Stimulated activated CD4-positive, alpha-beta T cell treated with anti-CD3 and anti-CD28 coated beads, Interleukin-2, amount 100 ng/mL, for 48 hours (primary cell): ENCODE measurements around the gene VSIG8.

ENCODE experiments used
- DNase-seq, 2 donors: peaks; one replicate each; pipeline ENCODE4 v3.0.0-alpha.2; 2020

The VSIG8 gene

DNA sequence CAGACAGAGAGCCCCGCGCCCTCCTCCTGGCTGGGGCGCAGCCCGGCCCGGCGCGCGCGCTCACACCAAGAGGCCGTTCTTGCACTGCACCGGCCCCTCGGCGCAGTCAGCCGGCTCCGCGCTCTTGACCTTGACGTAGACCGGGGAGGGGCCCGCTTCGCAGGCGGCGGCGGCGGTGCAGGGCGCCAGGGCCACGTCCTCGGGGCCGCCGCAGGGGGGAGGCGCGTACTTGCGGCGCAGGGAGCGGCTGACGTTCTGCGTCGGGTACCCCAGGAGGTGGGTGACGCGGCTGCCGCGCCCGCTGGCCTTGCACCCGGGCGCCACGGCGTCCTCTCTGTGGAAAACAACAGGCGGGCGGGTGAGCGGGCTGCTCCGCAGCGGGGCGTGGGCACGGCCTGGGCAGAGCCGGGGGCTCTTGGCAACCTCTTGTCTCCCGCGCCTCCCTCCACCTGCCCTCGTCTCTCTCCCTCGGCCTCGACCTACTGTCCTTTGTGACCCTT is 7.7 kb downstream of the VSIG8 start:
- DNase-seq: peak; percentile 65 to 72

DNA sequence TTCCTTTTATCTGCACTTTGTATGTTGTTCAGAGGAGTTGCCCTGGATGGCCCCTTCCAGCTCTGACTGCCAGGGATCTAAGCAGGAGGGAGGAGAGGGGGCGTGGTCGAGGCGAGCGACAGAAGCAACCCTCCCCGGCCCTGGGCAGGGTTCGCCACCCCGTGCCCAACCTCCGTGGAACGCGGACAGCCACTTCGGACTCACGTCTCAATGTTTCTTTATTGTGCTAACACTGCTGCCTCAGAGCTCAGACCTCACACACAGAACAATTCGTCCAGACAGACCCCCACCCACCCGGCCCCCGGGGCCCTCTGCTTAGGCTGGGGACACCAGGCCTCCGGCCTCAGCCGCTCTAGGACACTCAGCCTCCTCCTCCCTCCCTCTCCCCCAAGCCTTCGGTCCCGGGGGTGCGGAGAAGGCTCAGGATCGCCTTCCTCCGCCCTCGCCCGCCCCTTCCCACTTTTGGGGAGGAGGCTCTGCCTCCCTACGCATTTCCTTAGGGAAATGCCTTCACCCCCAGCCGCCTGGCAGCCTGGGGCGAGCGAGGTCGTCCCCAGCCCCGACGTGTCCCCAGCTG is 8.3 kb downstream of the VSIG8 start:
- peak; percentile 19 to 21 for DNase-seq

DNA sequence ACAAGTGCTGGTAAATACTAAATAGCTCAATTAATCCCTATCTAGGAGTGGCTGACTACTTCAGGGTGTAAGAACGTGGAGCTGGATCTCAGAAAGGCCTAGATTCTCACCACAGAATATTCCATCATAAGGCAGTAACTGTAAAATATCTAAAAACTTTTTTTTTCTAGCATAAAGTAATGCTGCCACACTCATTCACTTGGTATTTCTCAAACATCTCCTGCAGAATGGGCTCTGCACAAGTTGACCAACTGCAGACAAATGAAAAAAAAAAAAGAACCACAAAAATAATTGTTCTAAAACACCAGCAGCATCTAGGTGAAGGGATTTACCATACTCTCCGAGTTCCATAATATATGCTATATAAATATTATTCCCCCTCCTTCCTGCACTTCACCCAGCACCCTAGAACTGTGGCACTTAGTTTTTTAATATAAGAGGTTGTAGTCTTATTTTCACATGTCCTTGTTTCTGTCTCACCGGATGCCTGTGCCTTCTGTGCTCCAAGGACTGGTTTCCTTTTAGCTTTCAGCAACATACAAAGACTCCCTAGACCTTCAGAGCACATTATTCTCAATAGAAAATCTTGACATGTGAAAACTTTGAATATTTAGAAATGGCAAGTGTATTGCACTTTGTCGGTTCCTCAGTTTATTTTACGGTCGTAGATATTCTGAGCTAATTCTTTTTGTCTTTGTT is 8.9 kb downstream of the VSIG8 start:
- DNase-seq: no peak

- DNase-seq: no peak
Observed at GRCh38 chr1:159851407-159851806, 11.1 kb downstream of the VSIG8 start.

DNA sequence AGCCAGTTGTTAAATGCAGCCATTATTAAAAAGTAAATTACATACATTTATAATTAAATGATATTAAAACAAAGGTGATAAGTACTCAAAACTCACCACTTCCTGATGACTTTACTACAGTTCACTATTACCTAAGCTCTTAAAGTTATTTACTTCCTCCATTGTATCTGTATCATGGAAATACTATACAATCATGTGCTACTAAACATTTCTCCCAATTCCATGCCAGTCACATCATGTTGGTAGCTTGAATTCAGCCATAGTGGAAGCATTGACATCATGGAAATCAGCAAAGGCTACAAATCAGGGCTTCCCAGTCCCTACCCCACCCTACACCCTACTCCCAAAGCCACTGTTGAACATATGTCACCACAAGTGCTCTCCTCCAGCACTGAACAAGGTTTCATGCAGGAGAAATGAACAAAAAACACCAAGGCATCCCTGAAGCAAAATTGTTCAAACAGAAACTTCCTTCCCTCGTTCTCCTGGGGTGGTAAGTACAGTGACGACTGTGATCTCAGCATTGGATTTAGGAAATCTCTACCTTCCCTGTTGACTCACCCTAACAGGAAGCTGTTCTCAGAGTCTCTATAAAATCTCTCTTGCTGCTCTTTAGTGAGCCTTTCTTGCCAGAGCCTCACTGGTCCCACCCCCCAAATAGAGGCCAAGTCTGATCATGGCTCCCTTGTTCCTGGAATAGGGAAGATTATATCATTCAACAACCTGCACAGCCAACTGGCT is 12.7 kb downstream of the VSIG8 start:
- no peak for DNase-seq

DNA sequence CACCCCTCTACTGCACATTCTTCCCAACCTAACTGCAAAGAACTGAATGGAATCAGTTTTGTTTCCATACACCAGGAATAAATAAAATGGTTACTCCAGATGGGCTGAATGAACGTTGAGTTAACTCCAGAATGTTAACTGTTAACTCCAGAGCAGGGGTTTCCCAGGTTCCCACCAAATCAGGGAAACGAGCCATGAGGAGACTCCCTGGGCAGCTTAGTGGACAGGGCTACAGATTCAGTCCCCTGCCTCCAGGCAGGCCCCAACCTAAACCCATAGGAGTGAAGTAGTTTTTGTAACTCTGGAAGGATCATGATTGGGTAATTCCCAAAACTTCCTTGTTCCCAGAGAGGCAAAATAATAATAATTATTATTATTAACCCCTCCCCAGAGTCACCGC is 14.1 kb downstream of the VSIG8 start:
- no peak for DNase-seq

DNA sequence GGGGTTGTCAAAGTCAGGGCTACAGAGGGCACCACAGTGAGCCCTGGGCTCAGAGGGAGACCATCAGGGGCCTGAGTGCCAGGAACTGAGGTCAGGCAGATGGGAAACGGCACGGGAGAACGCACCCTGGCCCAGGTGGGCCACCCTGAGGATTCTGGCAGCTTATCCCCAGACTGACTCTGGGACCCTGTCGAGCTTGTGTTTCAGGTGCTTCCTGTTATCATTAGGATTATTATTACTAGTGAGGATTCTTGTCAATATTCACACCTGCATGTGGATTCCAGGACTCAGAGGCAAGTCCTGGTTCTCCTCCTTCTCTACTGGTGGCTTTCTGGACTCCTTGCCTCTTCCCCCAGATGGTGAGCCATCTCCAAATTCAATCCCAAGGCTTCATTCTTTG is 15.2 kb downstream of the VSIG8 start:
- DNase-seq: no peak

GRCh38 chr1:159845751-159846629 is 16.5 kb downstream of the VSIG8 start:
- DNase-seq: no peak

DNA sequence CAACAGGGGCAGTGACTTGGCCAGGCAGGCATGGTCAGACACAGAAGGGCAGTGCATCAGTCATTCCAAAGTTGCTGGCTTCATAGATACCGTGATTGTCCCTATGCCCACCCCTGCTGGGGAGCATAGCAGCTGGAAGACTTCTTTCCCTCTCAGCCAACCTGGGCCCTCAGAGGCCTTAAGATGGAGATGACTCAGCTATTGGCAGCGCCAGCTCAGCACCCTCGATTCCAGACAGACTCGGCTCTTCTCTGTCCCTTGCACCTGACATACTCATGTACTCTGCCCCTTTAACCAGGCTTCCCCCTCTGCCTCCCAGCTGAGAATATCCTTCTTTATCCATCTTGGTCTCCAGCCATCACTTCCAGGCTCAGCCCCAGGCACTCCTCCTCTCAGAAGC is 19.0 kb downstream of the VSIG8 start:
- DNase-seq: no peak

DNA sequence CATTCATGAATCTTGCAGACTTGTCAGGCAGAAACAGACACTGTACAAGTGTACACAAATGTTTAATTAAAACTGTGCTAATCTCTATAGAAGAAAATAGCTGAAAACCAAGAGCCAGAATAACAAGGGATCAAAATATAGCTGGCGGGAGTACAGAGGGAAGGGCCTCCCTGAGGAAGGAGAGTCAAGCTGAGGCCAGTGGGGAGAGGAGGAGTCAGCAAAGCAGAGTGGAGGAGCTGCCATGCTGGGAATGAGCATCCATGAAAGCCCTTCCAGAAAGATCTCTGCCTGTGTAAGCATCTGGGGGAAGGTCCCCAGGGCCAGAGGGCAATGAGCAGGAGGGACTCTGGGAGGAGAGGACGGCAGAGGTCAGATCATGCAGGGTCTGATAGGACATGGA is 20.7 kb downstream of the VSIG8 start:
- DNase-seq: no peak

DNA sequence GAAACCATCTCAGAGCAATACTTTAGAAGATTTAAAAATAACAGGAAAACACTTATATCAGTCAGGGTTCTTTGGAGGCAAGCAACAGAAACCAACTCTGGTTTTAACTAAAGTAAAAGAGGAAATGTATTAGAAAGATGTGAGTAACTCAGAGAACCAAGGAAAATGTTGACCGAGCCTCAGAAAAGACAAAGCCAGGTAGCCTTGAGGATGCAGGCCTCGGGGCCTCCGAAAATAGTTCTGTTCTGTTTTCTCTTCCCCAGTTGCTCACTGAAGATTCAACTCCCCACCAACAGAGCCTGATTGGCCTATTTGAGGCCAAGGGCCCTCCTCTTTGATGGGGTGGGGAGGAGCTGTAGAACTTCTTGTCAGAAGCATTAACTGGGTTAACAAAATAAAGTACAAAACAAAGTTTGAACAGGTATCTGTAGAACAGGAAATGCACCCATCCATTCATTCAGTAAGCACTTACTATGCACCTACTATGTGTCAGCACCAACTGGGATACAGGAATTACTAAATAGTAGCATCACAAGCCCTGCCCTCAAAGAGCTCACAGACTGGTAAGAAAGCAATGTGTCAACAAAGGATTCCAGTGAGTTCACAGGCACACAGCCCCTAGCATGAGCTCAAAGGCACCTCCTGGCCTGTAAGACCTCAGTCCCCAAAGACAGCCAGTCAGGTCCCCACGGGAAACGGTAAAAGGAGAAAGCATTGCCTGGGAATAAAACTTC is 23.2 kb downstream of the VSIG8 start:
- no peak for DNase-seq

DNA sequence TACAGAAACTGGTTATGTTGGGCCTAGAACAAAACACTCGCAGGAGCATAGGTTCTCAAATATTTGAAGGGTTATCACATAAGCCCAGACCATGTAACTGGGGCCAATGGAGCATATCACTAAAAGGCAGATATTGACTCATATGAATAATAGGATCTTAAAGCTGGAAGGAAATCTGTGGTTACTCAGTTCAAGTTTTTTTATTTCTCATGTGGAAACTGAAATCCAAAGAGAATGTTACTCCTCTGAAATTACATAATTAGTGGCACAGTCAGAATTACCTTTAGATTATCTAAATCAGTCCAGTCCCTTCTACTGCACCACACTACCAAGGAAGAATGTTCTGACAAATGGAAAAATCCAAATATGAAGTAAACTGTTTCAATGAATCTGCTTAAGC is 23.7 kb downstream of the VSIG8 start:
- DNase-seq: no peak

DNA sequence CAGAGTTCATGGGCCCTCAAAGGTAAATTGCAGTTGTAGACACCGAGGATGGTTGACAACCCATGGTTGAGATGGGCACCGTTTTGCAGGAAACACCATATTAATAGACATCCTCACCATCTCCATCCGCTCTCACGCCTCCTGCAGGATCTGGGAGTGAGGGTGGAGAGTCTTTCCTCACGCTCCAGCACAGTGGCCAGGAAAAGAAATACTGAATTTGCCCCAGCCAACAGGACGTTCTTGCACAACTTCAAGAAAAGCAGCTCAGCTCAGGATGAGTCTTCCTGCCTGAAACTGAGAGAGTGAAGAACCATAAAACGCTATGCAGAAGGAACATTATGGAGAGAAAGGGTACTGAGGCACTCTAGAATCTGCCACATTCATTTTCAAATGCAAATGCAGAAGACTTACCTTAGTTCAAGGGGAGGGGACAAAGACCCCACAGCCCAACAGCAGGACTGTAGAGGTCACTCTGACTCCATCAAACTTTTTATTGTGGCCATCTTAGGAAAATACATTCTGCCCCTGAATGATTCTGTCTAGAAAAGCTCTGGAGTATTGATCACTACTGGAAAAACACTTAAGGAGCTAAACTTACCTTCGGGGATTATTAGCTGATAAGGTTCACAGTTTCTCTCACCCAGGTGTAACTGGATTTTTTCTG is 26.5 kb downstream of the VSIG8 start:
- DNase-seq: no peak

DNA sequence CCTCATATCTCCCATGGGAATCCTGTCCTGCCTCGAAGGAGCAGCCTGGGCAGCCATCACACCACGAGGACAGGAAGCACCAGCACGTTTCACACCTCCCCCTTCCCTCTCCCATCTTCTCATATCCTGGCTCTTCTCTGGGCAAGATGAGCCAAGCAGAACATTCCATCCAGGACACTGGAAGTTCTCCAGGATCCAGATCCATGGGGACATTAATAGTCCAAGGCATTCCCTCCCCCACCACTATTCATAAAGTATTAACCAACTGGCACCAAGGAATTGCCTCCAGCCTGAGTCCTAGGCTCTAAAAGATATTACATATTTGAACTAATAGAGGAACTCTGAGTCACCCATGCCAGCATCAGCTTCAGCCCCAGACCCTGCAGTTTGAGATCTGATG is 27.1 kb downstream of the VSIG8 start:
- no peak for DNase-seq

- no peak for DNase-seq
Observed at GRCh38 chr1:159832309-159832708, 30.1 kb downstream of the VSIG8 start.

DNA sequence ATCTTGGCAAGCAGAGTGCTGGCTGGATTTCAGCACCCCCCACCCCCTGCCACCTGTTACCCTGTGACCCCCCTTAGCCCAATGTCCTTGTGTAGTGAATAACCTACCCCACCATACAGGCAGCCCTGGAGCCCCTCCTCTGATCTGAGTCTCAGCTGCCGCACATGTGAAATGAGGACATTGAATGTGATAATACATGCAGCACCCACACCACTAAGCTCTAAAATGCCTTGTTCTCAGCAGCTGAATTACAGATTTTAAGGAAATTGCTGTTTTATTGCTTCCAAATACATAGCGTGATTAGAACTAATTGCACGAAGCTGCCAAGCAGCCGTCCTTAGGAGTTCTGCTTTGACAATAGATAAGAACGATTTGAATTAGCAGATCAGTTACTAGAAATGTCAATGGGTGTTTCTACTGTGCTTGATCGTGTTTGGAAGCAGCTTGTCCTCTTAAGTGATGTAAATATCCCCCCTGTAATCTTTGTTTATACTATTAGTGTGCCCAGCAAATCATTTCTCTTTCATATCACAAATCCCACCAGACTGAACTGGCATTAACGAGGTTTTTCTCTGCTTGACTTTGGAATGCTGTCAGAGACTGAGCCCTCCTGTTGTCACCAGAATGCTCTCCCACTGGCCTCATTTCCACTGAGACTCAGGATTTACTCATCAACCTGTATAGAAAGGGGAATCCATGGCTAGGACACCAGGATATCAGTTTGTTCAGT is 30.9 kb downstream of the VSIG8 start:
- no peak for DNase-seq

DNA sequence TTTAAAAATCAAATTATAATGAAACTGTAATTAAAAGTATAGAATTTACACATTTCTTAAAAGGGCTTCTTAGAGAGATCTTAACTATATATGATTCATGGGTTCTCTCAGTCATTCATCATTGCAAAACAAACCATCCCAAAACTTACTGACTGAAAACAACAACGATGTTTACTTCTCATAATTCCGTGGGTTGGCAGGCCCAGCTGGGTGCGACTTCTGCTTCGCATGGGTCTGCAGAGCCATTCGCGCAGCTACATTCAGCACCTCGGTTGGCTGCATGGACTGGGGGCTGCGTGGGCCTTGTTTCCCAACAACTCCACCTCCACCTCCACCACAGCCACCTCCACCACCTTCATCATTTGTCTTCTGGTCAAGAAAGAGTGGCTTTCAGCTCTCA is 31.7 kb downstream of the VSIG8 start:
- DNase-seq: no peak

GRCh38 chr1:159829822-159830465 is 32.5 kb downstream of the VSIG8 start:
- no peak for DNase-seq

- no peak for DNase-seq
Observed at GRCh38 chr1:159829273-159829634, 33.2 kb downstream of the VSIG8 start.

DNA sequence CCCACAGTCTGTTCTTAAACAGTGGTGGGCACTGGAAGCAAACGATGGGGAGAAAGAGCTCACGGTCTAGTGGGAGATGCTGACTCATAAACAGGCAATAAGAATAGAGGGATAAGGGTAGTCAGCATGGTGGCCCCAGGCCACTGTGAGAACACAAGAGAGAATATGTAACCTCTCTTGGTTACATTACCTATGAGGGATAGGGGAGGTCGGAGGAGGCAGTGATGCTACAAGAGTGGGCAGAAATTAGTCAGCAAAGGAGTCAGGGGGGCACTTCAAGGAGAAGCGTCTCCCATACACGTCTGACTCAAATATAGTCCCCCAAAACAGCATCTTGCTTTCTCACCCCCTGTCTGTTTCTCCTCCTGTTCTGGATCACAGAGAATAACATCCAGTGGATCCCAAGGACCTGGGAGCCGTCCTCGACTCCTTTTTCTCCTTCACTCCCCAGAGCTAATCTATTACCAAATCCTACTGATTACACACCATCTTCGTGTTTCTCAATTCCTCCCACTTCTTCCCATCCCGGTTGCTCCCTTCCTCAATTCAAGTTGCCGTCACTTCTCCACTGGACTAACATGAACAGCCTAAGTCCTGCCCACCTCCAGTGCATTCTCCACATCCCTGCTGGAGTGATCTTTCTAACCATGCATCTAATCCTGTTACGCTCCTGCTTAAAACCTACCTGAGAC is 33.7 kb downstream of the VSIG8 start:
- DNase-seq: no peak
